HT-29 (cell line): ENCODE data around the gene SDS. TPM values are rescaled to one million over a fixed set of nuclear protein-coding genes. Genes with fewer than 3 reads are reported as not detected.

Source experiments
- DNase-seq: peaks from one replicate; pipeline ENCODE4 v3.0.0-alpha.2; 2015; ENCODE audit warnings: low spot score
- total RNA-seq: library from RNA; depleted of rRNA; stranded (reverse); fragments of >200 nt; shearing (Covaris generic); gene quantifications from 2 replicates; pipeline ENCODE4 v1.2.3, GENCODE V29; 2014

SDS gene
- total RNA-seq, 1 experiment from 2014 or later: not detected

DNA sequence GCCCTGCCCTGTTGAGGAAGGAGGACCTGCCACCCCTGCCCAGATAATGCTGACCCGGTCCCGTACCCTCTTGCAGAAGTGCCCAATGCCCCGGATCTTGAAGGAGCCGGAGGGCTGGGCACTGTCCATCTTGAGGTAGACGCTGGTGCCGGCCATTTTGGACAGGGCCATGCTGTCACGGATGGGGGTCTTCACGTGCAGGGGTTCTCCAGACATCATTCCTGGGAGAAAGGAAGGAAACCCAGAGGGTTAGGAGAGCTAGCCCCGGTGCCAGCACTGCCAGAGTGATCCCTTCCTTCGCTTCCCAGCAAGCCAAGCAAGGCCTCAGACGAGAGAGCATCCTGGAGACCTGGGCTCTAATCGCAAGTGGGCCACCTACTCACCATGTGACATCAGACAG is 4.2 kb downstream of the SDS start:
- no peak for DNase-seq

- no peak for DNase-seq
Observed at GRCh38 chr12:113398346-113399290, 5.1 kb downstream of the SDS start.

GRCh38 chr12:113397497-113398197 is 6.0 kb downstream of the SDS start:
- no peak for DNase-seq

GRCh38 chr12:113396828-113397496 is 6.7 kb downstream of the SDS start:
- DNase-seq: no peak

GRCh38 chr12:113396200-113396599 is 7.5 kb downstream of the SDS start:
- DNase-seq: no peak

DNA sequence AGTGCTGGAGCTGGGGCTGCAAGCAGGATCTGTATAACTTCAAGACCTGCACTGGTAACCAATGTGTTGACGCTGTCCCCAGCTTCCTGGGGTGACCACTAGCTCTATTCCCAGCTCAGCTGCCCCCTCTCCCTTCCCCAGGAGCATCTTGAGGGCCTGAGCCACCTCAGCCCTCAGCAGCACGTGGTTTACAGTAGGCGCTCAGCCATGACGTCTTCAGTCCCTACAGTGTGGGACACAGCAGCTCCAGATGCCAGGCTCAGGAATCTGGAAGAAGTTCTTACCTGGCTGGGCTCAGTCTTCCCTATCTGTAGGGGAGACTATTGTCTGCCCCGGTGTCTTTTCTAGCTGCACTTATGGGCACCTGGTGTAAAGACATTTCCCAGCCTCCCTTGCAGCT is 8.6 kb downstream of the SDS start:
- no peak for DNase-seq

DNA sequence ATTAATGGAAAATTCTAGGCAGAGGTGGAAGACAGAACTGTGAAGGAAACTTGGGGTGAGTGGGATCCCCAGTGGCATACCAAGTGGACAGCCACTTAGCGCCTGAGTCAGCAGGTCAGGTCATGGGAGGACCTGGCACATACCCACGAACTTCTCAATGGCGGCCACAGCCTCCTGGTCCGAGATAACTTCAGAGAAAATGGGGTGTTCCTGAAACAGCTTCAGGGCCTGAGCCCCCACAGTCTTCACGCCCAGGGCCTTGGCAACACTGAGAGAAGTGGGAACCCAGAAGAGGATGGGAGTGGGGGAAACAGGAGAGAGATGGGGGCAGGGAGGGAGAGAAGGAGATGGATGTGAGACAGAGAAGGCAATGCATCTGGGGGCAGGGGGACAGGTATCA is 9.9 kb downstream of the SDS start:
- DNase-seq: no peak

- no peak for DNase-seq
Observed at GRCh38 chr12:113392988-113393579, 10.6 kb downstream of the SDS start.

DNA sequence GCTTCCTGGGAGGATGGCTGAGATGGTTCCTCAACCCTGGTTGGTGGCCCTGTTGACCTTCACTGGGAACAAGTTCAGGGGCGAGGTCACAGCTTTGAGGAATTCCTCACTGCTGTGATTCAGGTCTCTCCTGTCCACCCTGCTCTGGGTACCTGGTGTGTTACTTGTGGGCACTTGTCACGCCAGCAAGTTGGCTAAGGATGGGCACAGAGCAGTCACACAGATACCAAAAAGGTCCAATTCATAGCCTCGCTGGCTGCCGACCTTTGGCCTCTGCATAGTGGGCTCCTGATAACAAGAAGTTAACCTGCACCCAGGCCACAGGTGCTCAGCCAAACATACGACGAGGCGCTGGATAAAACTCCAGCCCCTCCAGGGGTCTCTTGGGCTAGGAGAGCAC is 11.2 kb downstream of the SDS start:
- DNase-seq: no peak

DNA sequence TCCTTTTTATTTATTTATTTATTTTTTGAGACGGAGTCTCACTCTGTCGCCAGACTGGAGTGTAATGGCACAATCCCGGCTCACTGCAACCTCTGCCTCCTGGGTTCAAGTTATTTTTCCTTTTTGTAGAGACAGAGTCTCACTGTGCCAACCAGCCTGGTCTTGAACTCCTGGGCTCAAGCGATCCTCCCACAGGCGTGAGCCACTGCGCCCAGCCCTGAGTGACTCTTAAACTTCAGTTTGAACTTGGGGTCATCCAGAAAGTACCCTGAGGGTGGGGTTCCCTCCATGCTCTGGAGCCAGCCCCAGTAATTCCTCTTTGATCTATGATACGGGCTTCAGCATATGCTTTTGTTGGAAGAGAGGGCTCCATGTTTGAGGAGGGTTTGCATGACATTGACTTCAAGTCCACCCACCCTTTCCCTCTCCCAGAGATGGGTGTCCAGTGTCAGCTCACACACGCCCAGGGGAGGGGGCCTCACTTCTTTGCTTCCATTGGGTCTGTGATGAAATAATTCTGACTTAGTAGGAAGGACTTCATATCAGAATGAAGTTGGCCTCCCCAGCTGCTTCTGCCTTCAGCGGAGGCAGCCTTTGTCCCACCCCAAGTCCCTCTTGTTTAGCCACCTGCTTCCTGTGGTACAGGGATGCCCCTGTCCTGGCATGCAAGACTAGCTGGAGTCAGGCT is 11.9 kb downstream of the SDS start:
- DNase-seq: no peak

- no peak for DNase-seq
Observed at GRCh38 chr12:113391145-113391544, 12.5 kb downstream of the SDS start.

GRCh38 chr12:113390064-113391043 is 13.3 kb downstream of the SDS start:
- DNase-seq: no peak

- DNase-seq: no peak
Observed at GRCh38 chr12:113388351-113388750, 15.3 kb downstream of the SDS start.

GRCh38 chr12:113387631-113388030 is 16.1 kb downstream of the SDS start:
- DNase-seq: no peak

- no peak for DNase-seq
Observed at GRCh38 chr12:113386866-113387566, 16.7 kb downstream of the SDS start.

DNA sequence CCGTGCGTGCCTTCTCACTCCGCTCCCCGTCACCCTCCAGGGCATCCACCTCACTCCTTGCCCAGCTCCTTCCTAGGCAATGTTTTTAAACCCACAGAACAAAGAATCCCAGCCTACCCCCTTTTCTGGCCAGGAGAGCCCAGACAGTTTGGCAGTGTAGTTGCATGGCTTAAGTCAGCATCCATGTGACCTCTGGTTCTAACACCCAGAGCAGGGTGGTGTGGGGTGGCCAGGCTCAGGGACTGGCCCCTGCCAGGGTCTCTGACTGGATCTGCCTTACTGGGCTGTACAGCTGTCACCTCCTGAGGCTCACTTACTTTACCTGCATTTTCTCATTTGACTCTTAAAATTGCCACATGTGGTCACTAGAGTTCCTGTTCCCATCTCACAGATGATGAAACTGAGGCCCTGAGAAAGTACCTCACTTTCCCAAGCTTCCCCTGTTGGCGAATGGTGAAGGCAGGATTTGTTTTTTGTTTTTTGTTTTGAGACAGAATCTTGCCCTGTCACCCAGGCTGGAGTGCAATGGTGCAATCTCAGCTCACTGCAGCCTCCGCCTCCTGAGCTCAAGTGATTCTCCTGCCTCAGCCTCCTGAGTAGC is 18.3 kb downstream of the SDS start:
- DNase-seq: no peak

- DNase-seq: no peak
Observed at GRCh38 chr12:113384778-113385177, 18.9 kb downstream of the SDS start.

DNA sequence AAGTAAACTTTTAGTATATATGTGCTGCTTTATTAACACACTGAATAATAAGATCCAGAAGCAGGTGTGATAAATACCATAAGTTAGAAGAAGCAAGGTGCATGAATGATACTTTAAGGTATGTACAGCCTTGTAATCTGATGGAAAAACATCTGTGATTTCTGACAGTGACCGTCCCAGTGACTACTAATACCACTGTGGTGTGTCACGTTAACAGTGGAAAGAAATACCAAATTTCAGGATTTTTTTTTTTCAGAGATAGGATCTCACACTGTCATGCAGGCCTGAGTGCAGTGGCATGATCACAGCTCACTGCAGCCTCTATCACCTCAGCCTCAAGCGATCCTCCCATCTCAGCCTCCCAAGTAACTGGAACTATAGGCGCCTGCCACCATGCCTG is 21.5 kb downstream of the SDS start:
- DNase-seq: no peak

DNA sequence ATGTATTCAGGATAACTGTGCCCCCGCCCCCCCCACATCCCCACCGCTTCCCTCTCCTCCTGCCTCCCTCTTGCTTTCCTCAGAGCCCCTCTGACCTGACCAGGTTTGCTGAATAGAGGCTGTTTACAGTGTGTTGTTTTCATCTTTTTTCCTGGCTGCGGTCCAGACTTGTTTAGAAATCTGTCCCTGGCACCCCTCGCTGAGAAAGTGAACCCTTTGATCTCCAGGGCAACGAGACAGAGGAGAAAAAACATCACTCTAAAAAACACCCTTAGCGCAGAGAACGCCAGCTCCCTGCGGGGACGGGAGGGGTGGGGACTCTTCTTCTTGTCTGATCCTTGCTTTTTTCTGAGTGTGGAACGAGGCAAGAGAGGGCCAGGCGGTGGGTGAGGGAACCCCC is 22.5 kb downstream of the SDS start:
- DNase-seq: no peak
